HEK293T (cell line): ENCODE measurements around the gene HK1.

Source experiments
- ELF4 ChIP-seq: fragments of 450-650 bp; IDR thresholded peaks from 2 replicates; pipeline ENCODE4 v1.6.1; 2017; ENCODE audit warnings: antibody characterized with exemption
- FOXA1 ChIP-seq: fragments of 450-650 bp; IDR thresholded peaks from 2 replicates; pipeline ENCODE4 v1.6.1; 2016; ENCODE audit warnings: mild to moderate bottlenecking
- FOXK2 ChIP-seq: fragments of 450-650 bp; IDR thresholded peaks from 2 replicates; pipeline ENCODE4 v1.6.1; 2016; ENCODE audit warnings: mild to moderate bottlenecking
- FOXM1 ChIP-seq: fragments of 450-650 bp; IDR thresholded peaks from 2 replicates; pipeline ENCODE4 v1.6.1; 2017; ENCODE audit warnings: mild to moderate bottlenecking, borderline replicate concordance
- SP1 ChIP-seq: fragments of 450-650 bp; IDR thresholded peaks from 2 replicates; pipeline ENCODE4 v1.6.1; 2017
- SUZ12 ChIP-seq: fragments of 450-650 bp; IDR thresholded peaks from 2 replicates; pipeline ENCODE4 v1.6.1; 2016; ENCODE audit warnings: mild to moderate bottlenecking
- TF ChIP-seq, protein P1 (sequence below): fragments of 450-650 bp; IDR thresholded peaks from 2 replicates; pipeline ENCODE4 v1.6.1; 2016

DNA sequence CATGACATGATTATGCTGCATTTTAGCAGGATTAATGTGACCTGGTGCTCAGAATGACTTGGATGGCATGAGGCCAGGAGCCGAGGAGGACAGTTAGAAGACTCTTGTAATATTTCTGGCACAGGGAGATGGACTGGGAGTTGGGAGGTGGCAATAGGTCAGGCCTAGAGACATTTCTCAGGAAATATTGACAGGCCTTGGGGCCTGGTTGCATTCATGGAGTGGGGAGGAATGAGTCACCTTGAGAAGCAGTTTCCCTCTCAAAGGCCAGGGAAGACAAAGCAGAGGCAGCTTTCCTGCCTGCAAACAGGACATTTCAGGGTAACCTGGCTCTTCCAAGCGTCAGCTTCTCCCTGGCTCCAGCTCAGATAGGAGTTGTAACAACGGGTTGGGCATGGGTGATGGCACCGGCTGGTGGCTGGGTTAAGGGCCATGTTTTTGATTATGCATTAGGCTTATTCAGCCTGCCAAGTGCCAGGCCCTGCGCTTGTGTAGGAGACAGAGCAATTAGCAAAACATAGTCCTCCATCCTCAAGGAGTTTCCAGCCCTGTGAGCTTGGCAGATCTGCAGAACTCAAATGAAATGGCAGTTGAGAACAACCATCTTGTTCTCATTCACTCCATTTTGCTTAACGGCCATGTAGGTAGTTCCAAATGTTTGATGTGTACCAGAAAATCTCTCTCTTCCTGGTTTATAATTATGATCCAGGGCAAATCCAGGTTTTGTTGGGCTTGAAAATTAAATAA is 38.2 kb downstream of the HK1 start:
- TF ChIP-seq SP1, result no peak
- no peak for TF ChIP-seq FOXM1
- no peak for TF ChIP-seq FOXK2
- TF ChIP-seq, protein P1, sequence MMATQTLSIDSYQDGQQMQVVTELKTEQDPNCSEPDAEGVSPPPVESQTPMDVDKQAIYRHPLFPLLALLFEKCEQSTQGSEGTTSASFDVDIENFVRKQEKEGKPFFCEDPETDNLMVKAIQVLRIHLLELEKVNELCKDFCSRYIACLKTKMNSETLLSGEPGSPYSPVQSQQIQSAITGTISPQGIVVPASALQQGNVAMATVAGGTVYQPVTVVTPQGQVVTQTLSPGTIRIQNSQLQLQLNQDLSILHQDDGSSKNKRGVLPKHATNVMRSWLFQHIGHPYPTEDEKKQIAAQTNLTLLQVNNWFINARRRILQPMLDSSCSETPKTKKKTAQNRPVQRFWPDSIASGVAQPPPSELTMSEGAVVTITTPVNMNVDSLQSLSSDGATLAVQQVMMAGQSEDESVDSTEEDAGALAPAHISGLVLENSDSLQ, result no peak
- no peak for TF ChIP-seq ELF4
- TF ChIP-seq FOXA1, result no peak
- TF ChIP-seq SUZ12, result no peak
